Psoas muscle (tissue), 8 donors: ENCODE results near the gene CCL25. TPM values are rescaled to one million over a fixed set of nuclear protein-coding genes. Genes with fewer than 3 reads are reported as not detected.
"Not testable (repeated sequence)": the region's sequence is repeated elsewhere in the genome, so short reads cannot be mapped to it uniquely, and the experiment has no call there.

ENCODE experiments used
- ATAC-seq, 4 donors: fragments of 200-7000 bp; cut with Tn5 transposase; one replicate each; pipeline ENCODE4 v1.9.1; 2020; ENCODE audit warnings: moderate library complexity in 3 of 4, mild to moderate bottlenecking in 2 of 4
- DNase-seq, 2 donors: peaks; one replicate each; pipeline ENCODE4 v3.0.0-alpha.2; 2020
- H3K27ac ChIP-seq: fragments of 200-600 bp; one replicate; pipeline ENCODE4 v1.8.0; 2022
- H3K27me3 ChIP-seq, 3 donors: fragments of 200-600 bp in 1 of 3; one replicate each; pipeline versions ENCODE4 v1.6.1 to v1.8.0; 2013 to 2022; ENCODE audit warnings: low read length in 2 of 3, mild to moderate bottlenecking in 2 of 3, moderate library complexity in 1 of 3; ENCODE audit not compliant: insufficient read depth in 3 of 3
- H3K36me3 ChIP-seq, 2 donors: fragments of 200-600 bp in 1 of 2; one replicate each; pipeline versions ENCODE4 v1.6.1 to v1.8.0; 2013 to 2022; ENCODE audit warnings: low read depth in 1 of 2, mild to moderate bottlenecking in 1 of 2, moderate library complexity in 1 of 2; ENCODE audit not compliant: insufficient read depth in 1 of 2
- H3K4me1 ChIP-seq: fragments of 200-600 bp; one replicate; pipeline ENCODE4 v1.8.0; 2022
- H3K4me3 ChIP-seq: fragments of 200-600 bp; one replicate; pipeline ENCODE4 v1.8.0; 2022; ENCODE audit warnings: mild to moderate bottlenecking
- H3K9me3 ChIP-seq: fragments of 200-600 bp; one replicate; pipeline ENCODE4 v1.8.0; 2022
- WGBS, 3 donors: extraction: QIAGEN DNeasy Blood & Tissue Kit; methylation state at CpG; one replicate each; pipeline versions ENCODE4 v1.1.6 to v1.1.7; 2013; 5-methylcytosine and 5-hydroxymethylcytosine counted together
- intact Hi-C, 2 donors: fragments of 100-400 bp; cut with DNase I; formaldehyde crosslinking; loops; one replicate each; pipeline versions ENCODE4 v1.11.0 to v1.14.2; 2022
- polyA plus RNA-seq, 3 donors: library from polyadenylated mRNA; stranded (reverse); fragments of 200-250 nt; gene quantifications; one replicate each; pipeline ENCODE4 v1.2.3, GENCODE V29; 2013
- total RNA-seq, 4 donors: library from RNA; stranded (reverse); fragmentation: NEBNext Ultra II Directional in 2 of 4; extraction: Animal tissue kit (Norgen Biotek cat#: 25700) in 2 of 4; gene quantifications; one replicate each; pipeline versions ENCODE4 v1.2.1 to v1.2.4, GENCODE V29; 2021 to 2023
- TF ChIP-seq, protein P1 (sequence below): fragments of 200-600 bp; IDR thresholded peaks from one replicate; pipeline ENCODE4 v1.8.0; 2022; ENCODE audit warnings: antibody characterized with exemption
- donor health status: healthy with polysubstance abuse.
- donor health status: DM: no; HTN: no; CAD: no; lungs with moderate emphysema.
- donor health status: Bipolar disorder and iron deficiency.
- donor health status: healthy.
- donor health status: DM: yes; HTN: yes; CAD: no.
- donor health status: DM: no; HTN: no; CAD: no.
- donor health status: DM: no; HTN: no; CAD: no.
- donor health status: DM: yes; HTN: yes; CAD: no.

Gene CCL25
- total and polyA plus RNA-seq, 7 donors, result 0.22 TPM; not detected in 6

DNA sequence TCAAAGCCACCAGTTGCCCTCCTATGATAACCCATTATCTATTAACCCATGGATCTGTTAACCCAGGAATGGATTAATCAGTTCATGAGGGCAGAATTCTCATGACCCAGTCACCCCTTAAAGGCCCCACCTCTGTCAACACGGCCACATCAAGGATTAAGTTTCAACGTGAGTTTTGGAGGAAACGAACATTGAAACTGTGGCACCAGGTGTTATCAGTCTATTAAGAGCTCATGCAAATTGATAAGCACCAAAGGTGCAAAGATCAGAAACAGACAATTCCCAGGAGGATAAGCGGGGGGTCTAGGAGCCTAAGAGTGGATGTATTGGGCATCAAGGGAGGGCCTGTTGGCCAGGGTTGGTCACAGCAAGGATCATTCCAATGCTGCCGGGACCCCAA is 27.2 kb upstream of the CCL25 start:
- no peaks in the 10 kb centered on the region for H3K27me3 ChIP-seq
- intact Hi-C loops, result no loop called here
- WGBS, 3 donors, result 73 to 80% (median 76%) methylated on average over 5 of the region's 5 CpGs

GRCh38 chr19:8028951-8029491 is 23.5 kb upstream of the CCL25 start:
- Histone ChIP-seq H3K4me3 (no peak overlapping the region), H3K27me3 (peaks cover 0 to 6% (median 0%) of the 10 kb centered on the region in 3 donors), H3K9me3 (no peaks in the 10 kb centered on the region), H3K27ac (no peak overlapping the region), H3K4me1 (no peaks in the 10 kb centered on the region), H3K36me3 (no peaks in the 10 kb centered on the region)
- TF ChIP-seq, protein P1, sequence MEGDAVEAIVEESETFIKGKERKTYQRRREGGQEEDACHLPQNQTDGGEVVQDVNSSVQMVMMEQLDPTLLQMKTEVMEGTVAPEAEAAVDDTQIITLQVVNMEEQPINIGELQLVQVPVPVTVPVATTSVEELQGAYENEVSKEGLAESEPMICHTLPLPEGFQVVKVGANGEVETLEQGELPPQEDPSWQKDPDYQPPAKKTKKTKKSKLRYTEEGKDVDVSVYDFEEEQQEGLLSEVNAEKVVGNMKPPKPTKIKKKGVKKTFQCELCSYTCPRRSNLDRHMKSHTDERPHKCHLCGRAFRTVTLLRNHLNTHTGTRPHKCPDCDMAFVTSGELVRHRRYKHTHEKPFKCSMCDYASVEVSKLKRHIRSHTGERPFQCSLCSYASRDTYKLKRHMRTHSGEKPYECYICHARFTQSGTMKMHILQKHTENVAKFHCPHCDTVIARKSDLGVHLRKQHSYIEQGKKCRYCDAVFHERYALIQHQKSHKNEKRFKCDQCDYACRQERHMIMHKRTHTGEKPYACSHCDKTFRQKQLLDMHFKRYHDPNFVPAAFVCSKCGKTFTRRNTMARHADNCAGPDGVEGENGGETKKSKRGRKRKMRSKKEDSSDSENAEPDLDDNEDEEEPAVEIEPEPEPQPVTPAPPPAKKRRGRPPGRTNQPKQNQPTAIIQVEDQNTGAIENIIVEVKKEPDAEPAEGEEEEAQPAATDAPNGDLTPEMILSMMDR, result no peak
- no peak for ATAC-seq
- WGBS, 3 donors, result 37 to 50% (median 45%) methylated on average over 12 of the region's 12 CpGs
- DNase-seq, result no peak
- intact Hi-C loops, result no loop called here

More for the DNA sequence above, 27.2 kb upstream of the CCL25 start:
- DNase-seq (no peak), ATAC-seq (no peak)
- H3K4me3 ChIP-seq, result no peak overlapping the region
- H3K4me1 ChIP-seq, result no peaks in the 10 kb centered on the region
- H3K9me3 ChIP-seq, result no peaks in the 10 kb centered on the region
- TF ChIP-seq, protein P1, result no peak
- H3K27ac ChIP-seq, result no peak overlapping the region
- H3K36me3 ChIP-seq, result no peaks in the 10 kb centered on the region

DNA sequence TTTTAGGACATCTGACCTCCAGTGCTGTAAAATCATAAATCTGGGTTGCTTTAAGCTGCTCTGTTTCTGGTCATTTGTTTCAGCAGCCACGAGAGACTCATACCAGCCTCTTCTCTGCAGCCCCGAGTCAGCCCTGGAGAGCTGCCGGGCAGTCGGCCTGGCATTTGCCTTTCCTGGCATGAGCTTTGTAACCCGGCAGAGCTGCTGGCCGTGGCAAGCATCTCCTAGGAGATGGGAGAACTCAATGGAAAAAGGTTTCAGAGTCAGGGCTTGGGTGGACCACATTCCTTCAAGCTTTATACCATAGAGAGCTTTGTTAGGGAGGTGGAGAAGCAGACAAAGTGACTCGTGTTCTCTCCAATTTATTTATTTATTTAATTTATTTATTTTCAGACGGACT is 21.6 kb upstream of the CCL25 start:
- Histone ChIP-seq H3K27me3 (peaks cover 0 to 10% (median 0%) of the 10 kb centered on the region in 3 donors), H3K9me3 (no peaks in the 10 kb centered on the region), H3K4me1 (no peaks in the 10 kb centered on the region), H3K27ac (no peak overlapping the region), H3K4me3 (no peak overlapping the region), H3K36me3 (no peaks in the 10 kb centered on the region)
- no peak for DNase-seq
- TF ChIP-seq, protein P1, result no peak
- no peak for ATAC-seq
- intact Hi-C loops, result no loop called here
- 26 to 50% (median 32%) methylated on average over 8 of the region's 8 CpGs for WGBS, 3 donors

GRCh38 chr19:8033287-8034177 is 19.0 kb upstream of the CCL25 start:
- H3K36me3 ChIP-seq, DNase-seq, ATAC-seq, intact Hi-C loops, H3K27ac ChIP-seq, H3K4me3 ChIP-seq, H3K4me1 ChIP-seq, H3K9me3 ChIP-seq: not testable (repeated sequence)
- WGBS, 3 donors, result 55 to 72% (median 58%) methylated on average over 22 of the region's 22 CpGs
- H3K27me3 ChIP-seq, result peaks cover 0 to 19% (median 0%) of the 10 kb centered on the region in 3 donors

DNA sequence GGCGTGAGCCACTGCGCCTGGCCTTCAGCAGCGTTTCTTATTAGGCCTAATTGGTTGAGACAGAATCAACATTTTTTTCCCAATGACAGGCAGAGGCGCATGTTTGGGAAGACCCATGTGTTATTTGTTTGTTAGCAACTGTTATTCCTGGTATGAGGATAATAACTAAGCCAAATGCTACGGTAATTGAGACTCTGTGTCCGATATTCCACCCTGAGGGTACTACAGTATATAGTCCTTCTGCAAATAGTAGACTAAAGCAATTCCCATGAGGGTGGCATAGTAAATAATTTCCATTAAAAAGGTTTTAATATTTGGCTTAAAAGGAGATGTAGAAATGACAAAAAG is 18.4 kb upstream of the CCL25 start:
- H3K4me1 ChIP-seq, result no peaks in the 10 kb centered on the region
- no peak overlapping the region for H3K4me3 ChIP-seq
- H3K27me3 ChIP-seq, result peaks cover 0 to 26% (median 0%) of the 10 kb centered on the region in 3 donors
- intact Hi-C loops, result no loop called here
- ATAC-seq (no peak), DNase-seq (no peak)
- no peak overlapping the region for H3K27ac ChIP-seq
- TF ChIP-seq, protein P1, result no peak
- no peaks in the 10 kb centered on the region for H3K36me3 ChIP-seq
- H3K9me3 ChIP-seq, result no peaks in the 10 kb centered on the region
- 39 to 70% (median 41%) methylated on average over 6 of the region's 6 CpGs for WGBS, 3 donors
